ENCODE results near the gene CEP76. TPM values are rescaled to one million over a fixed set of nuclear protein-coding genes. Genes with fewer than 3 reads are reported as not detected.

The CEP76 gene
- total RNA-seq = 13.4 and 14.6 TPM in 2 replicates

GRCh38 chr18:12702221-12703095 is at the start of gene CEP76, which contains the start of gene PSMG2:
Gene CEP76 (minus strand): TSS chr18:12702723. CDS start chr18:12702548, 175 bp downstream.
Gene PSMG2 (plus strand): TSS chr18:12703042. CDS start chr18:12703108, 66 bp downstream.
- DNase-seq (ENCODE audit: low read depth in 2 of 2) = peak; percentile 76 to 93

- no peak for DNase-seq (ENCODE audit: low read depth in 2 of 2)
Measured at GRCh38 chr18:12751891-12752290, 49.4 kb upstream of the CEP76 start.

GRCh38 chr18:12751503-12751884 is 49.0 kb upstream of the CEP76 start:
- DNase-seq (ENCODE audit: low read depth in 2 of 2) = no peak

GRCh38 chr18:12750715-12751502 is 48.4 kb upstream of the CEP76 start:
- no peak for DNase-seq (ENCODE audit: low read depth in 2 of 2)

- no peak for DNase-seq (ENCODE audit: low read depth in 2 of 2)
Measured at GRCh38 chr18:12750076-12750714, 47.7 kb upstream of the CEP76 start.

GRCh38 chr18:12749121-12749520 is 46.6 kb upstream of the CEP76 start:
- no peak for DNase-seq (ENCODE audit: low read depth in 2 of 2)

- no peak for DNase-seq (ENCODE audit: low read depth in 2 of 2)
Measured at GRCh38 chr18:12748671-12749070, 46.1 kb upstream of the CEP76 start.

- DNase-seq (ENCODE audit: low read depth in 2 of 2) = no peak
Measured at GRCh38 chr18:12747530-12748315, 45.2 kb upstream of the CEP76 start.

GRCh38 chr18:12745095-12745795 is 42.7 kb upstream of the CEP76 start:
- no peak for DNase-seq (ENCODE audit: low read depth in 2 of 2)

- DNase-seq (ENCODE audit: low read depth in 2 of 2) = peak; percentile 76 to 77
Measured at GRCh38 chr18:12744103-12744502, 41.6 kb upstream of the CEP76 start.

- no peak for DNase-seq (ENCODE audit: low read depth in 2 of 2)
Measured at GRCh38 chr18:12742453-12742852, 39.9 kb upstream of the CEP76 start.

GRCh38 chr18:12741351-12741750 is 38.8 kb upstream of the CEP76 start:
- DNase-seq (ENCODE audit: low read depth in 2 of 2) = no peak

- no peak for DNase-seq (ENCODE audit: low read depth in 2 of 2)
Measured at GRCh38 chr18:12737243-12737902, 34.9 kb upstream of the CEP76 start.

GRCh38 chr18:12726774-12727550 is 24.4 kb upstream of the CEP76 start:
- peak; percentile 48 to 65 for DNase-seq (ENCODE audit: low read depth in 2 of 2)

GRCh38 chr18:12726331-12726730 is 23.8 kb upstream of the CEP76 start:
- no peak for DNase-seq (ENCODE audit: low read depth in 2 of 2)

- no peak for DNase-seq (ENCODE audit: low read depth in 2 of 2)
Measured at GRCh38 chr18:12722731-12723130, 20.2 kb upstream of the CEP76 start.

GRCh38 chr18:12721495-12722275 is 19.2 kb upstream of the CEP76 start:
- DNase-seq (ENCODE audit: low read depth in 2 of 2) = peak in 1 of 2 donors; percentile 5

- no peak for DNase-seq (ENCODE audit: low read depth in 2 of 2)
Measured at GRCh38 chr18:12711446-12711845, 8.9 kb upstream of the CEP76 start.
